ENCODE results near the gene EGFL8.
"Not testable (repeated sequence)": the region's sequence is repeated elsewhere in the genome, so short reads cannot be mapped to it uniquely, and the experiment has no call there.

Gene EGFL8

GRCh38 chr6:32198345-32198696 lies 33.9 kb downstream of the EGFL8 start:
- no peak for DNase-seq

GRCh38 chr6:32198866-32199265 lies 34.5 kb downstream of the EGFL8 start:
- no peak for DNase-seq

- DNase-seq, result no peak
These were observed 36.5 kb downstream of the EGFL8 start for GRCh38 chr6:32200711-32201475.

GRCh38 chr6:32202186-32202585 lies 37.8 kb downstream of the EGFL8 start:
- no peak for DNase-seq

GRCh38 chr6:32203426-32204267 lies 39.3 kb downstream of the EGFL8 start:
- DNase-seq, result no peak

GRCh38 chr6:32204268-32204715 lies 39.9 kb downstream of the EGFL8 start:
- no peak for DNase-seq

GRCh38 chr6:32208996-32209395 lies 44.6 kb downstream of the EGFL8 start:
- DNase-seq, result no peak

- no peak for DNase-seq
These were observed 45.8 kb downstream of the EGFL8 start for GRCh38 chr6:32210191-32210601.

GRCh38 chr6:32211432-32211831 lies 47.0 kb downstream of the EGFL8 start:
- not testable (repeated sequence) for DNase-seq

GRCh38 chr6:32212076-32212760 lies 47.8 kb downstream of the EGFL8 start:
- DNase-seq, result no peak

- no peak for DNase-seq
These were observed 49.3 kb downstream of the EGFL8 start for GRCh38 chr6:32213649-32214048.

- no peak for DNase-seq
These were observed 49.7 kb downstream of the EGFL8 start for GRCh38 chr6:32214126-32214525.

- no peak for DNase-seq
These were observed 51.2 kb downstream of the EGFL8 start for GRCh38 chr6:32215617-32216016.

- DNase-seq, result no peak
These were observed 51.9 kb downstream of the EGFL8 start for GRCh38 chr6:32216285-32216684.

GRCh38 chr6:32216998-32217397 lies 52.6 kb downstream of the EGFL8 start:
- no peak for DNase-seq
